IPS-20b (cell line): ENCODE measurements around the gene OLFM1.

ENCODE experiments used
- H3K27ac ChIP-seq: one replicate; pipeline ENCODE4 v1.5.1; 2013; ENCODE audit warnings: low read length
- H3K27me3 ChIP-seq: 2 replicates; pipeline ENCODE4 v1.6.1; 2013; ENCODE audit warnings: mild to moderate bottlenecking, low read length, inconsistent platforms; ENCODE audit not compliant: insufficient read depth
- H3K36me3 ChIP-seq: 2 replicates; pipeline ENCODE4 v1.6.1; 2013; ENCODE audit warnings: low read depth, mild to moderate bottlenecking, inconsistent platforms, low read length, moderate library complexity; ENCODE audit not compliant: insufficient read depth
- H3K4me1 ChIP-seq: 2 replicates; pipeline ENCODE4 v1.6.1; 2013; ENCODE audit warnings: mild to moderate bottlenecking, control low read depth, inconsistent platforms, low read length, moderate library complexity; ENCODE audit not compliant: insufficient read depth
- H3K4me3 ChIP-seq: 2 replicates; pipeline ENCODE4 v1.5.1; 2013; ENCODE audit warnings: mild to moderate bottlenecking, low read length, inconsistent platforms
- H3K9ac ChIP-seq: 2 replicates; pipeline ENCODE4 v1.6.1; 2013; ENCODE audit warnings: low read depth, mild to moderate bottlenecking, inconsistent platforms, low read length, moderate library complexity
- H3K9me3 ChIP-seq: 2 replicates; pipeline ENCODE4 v1.6.1; 2013; ENCODE audit warnings: mild to moderate bottlenecking, low read depth, low read length, inconsistent platforms; ENCODE audit not compliant: insufficient read depth

OLFM1 gene

GRCh38 chr9:135080286-135081263 lies 6.9 kb upstream of the OLFM1 start:
- H3K9ac ChIP-seq = no peak overlapping the region
- H3K4me3 ChIP-seq = no peak overlapping the region
- H3K27ac ChIP-seq = no peak overlapping the region
- peaks cover 33% of the 10 kb centered on the region for H3K27me3 ChIP-seq
- no peaks in the 10 kb centered on the region for H3K36me3 ChIP-seq
- H3K9me3 ChIP-seq = no peaks in the 10 kb centered on the region
- H3K4me1 ChIP-seq = peaks cover 7% of the 10 kb centered on the region; the same call in 1 of the 2 replicates

- H3K27ac ChIP-seq = no peak overlapping the region
- peaks cover 32% of the 10 kb centered on the region for H3K27me3 ChIP-seq
- no peak overlapping the region for H3K4me3 ChIP-seq
- no peak overlapping the region for H3K9ac ChIP-seq
- H3K9me3 ChIP-seq = no peaks in the 10 kb centered on the region
- H3K36me3 ChIP-seq = no peaks in the 10 kb centered on the region
- peaks cover 4% of the 10 kb centered on the region; the same call in 1 of the 2 replicates for H3K4me1 ChIP-seq
These were observed 6.2 kb upstream of the OLFM1 start for GRCh38 chr9:135081264-135081660.

- no peaks in the 10 kb centered on the region for H3K36me3 ChIP-seq
- H3K4me1 ChIP-seq = no peaks in the 10 kb centered on the region; the same call in 1 of the 2 replicates
- no peaks in the 10 kb centered on the region for H3K9me3 ChIP-seq
- H3K4me3 ChIP-seq = no peak overlapping the region
- peaks cover 32% of the 10 kb centered on the region for H3K27me3 ChIP-seq
- H3K9ac ChIP-seq = no peak overlapping the region
- H3K27ac ChIP-seq = no peak overlapping the region
These were observed 5.7 kb upstream of the OLFM1 start for GRCh38 chr9:135081731-135082130.

GRCh38 chr9:135082536-135082935 lies 4.9 kb upstream of the OLFM1 start:
- Histone ChIP-seq H3K36me3 (no peaks in the 10 kb centered on the region), H3K27ac (no peak overlapping the region), H3K9ac (no peak overlapping the region), H3K27me3 (peaks cover 32% of the 10 kb centered on the region), H3K9me3 (no peaks in the 10 kb centered on the region), H3K4me3 (no peak overlapping the region), H3K4me1 (no peaks in the 10 kb centered on the region; the same call in 1 of the 2 replicates)

- Histone ChIP-seq H3K9me3 (no peaks in the 10 kb centered on the region), H3K4me1 (no peaks in the 10 kb centered on the region; the same call in 1 of the 2 replicates), H3K4me3 (no peak overlapping the region), H3K27ac (no peak overlapping the region), H3K9ac (no peak overlapping the region), H3K36me3 (no peaks in the 10 kb centered on the region), H3K27me3 (peaks cover 38% of the 10 kb centered on the region)
These were observed 4.1 kb upstream of the OLFM1 start for GRCh38 chr9:135083241-135083810.

GRCh38 chr9:135083831-135084230 lies 3.6 kb upstream of the OLFM1 start:
- no peak overlapping the region for H3K27ac ChIP-seq
- no peak overlapping the region for H3K9ac ChIP-seq
- H3K4me1 ChIP-seq = no peaks in the 10 kb centered on the region; the same call in 1 of the 2 replicates
- H3K36me3 ChIP-seq = no peaks in the 10 kb centered on the region
- no peak overlapping the region for H3K4me3 ChIP-seq
- peaks cover 43% of the 10 kb centered on the region for H3K27me3 ChIP-seq
- H3K9me3 ChIP-seq = no peaks in the 10 kb centered on the region

GRCh38 chr9:135084262-135084661 lies 3.2 kb upstream of the OLFM1 start:
- no peak overlapping the region for H3K27ac ChIP-seq
- H3K9me3 ChIP-seq = no peaks in the 10 kb centered on the region
- H3K4me3 ChIP-seq = no peak overlapping the region
- H3K9ac ChIP-seq = no peak overlapping the region
- H3K36me3 ChIP-seq = no peaks in the 10 kb centered on the region
- no peaks in the 10 kb centered on the region; the same call in 1 of the 2 replicates for H3K4me1 ChIP-seq
- peaks cover 47% of the 10 kb centered on the region for H3K27me3 ChIP-seq

- H3K4me3 ChIP-seq = no peak overlapping the region
- no peak overlapping the region for H3K27ac ChIP-seq
- H3K4me1 ChIP-seq = no peaks in the 10 kb centered on the region; the same call in 1 of the 2 replicates
- no peaks in the 10 kb centered on the region for H3K36me3 ChIP-seq
- no peak overlapping the region for H3K9ac ChIP-seq
- H3K9me3 ChIP-seq = no peaks in the 10 kb centered on the region
- H3K27me3 ChIP-seq = peaks cover 56% of the 10 kb centered on the region
These were observed 2.3 kb upstream of the OLFM1 start for GRCh38 chr9:135084881-135085760.

- Histone ChIP-seq H3K27ac (no peak overlapping the region), H3K4me1 (no peaks in the 10 kb centered on the region; the same call in 1 of the 2 replicates), H3K4me3 (peak overlapping the region; percentile 60), H3K36me3 (peaks cover 6% of the 10 kb centered on the region; the same call in 1 of the 2 replicates), H3K9me3 (no peaks in the 10 kb centered on the region), H3K9ac (no peak overlapping the region; the same call in 1 of the 2 replicates), H3K27me3 (peaks cover 60% of the 10 kb centered on the region)
These were observed 1.5 kb upstream of the OLFM1 start for GRCh38 chr9:135085830-135086546.

- peak overlapping the region; percentile 60; the same call in 1 of the 2 replicates for H3K4me3 ChIP-seq
These were observed 625 bp upstream of the OLFM1 start for GRCh38 chr9:135086597-135087488.

More at GRCh38 chr9:135086597-135087488, 625 bp upstream of the OLFM1 start:
- H3K9ac ChIP-seq = no peak overlapping the region; the same call in 1 of the 2 replicates
- H3K36me3 ChIP-seq = peaks cover 14% of the 10 kb centered on the region; the same call in 1 of the 2 replicates
- peaks cover 60% of the 10 kb centered on the region for H3K27me3 ChIP-seq
- no peaks in the 10 kb centered on the region for H3K9me3 ChIP-seq
- no peak overlapping the region for H3K27ac ChIP-seq
- H3K4me1 ChIP-seq = no peaks in the 10 kb centered on the region; the same call in 1 of the 2 replicates
